AG08395 (cell line): ENCODE measurements around the gene ZFAND2A.
"Not testable (repeated sequence)": the region's sequence is repeated elsewhere in the genome, so short reads cannot be mapped to it uniquely, and the experiment has no call there.

Experiments used
- DNase-seq: peaks from one replicate; pipeline ENCODE4 v3.0.0; 2012; ENCODE audit warnings: mixed read lengths, low spot score

The ZFAND2A gene

DNA sequence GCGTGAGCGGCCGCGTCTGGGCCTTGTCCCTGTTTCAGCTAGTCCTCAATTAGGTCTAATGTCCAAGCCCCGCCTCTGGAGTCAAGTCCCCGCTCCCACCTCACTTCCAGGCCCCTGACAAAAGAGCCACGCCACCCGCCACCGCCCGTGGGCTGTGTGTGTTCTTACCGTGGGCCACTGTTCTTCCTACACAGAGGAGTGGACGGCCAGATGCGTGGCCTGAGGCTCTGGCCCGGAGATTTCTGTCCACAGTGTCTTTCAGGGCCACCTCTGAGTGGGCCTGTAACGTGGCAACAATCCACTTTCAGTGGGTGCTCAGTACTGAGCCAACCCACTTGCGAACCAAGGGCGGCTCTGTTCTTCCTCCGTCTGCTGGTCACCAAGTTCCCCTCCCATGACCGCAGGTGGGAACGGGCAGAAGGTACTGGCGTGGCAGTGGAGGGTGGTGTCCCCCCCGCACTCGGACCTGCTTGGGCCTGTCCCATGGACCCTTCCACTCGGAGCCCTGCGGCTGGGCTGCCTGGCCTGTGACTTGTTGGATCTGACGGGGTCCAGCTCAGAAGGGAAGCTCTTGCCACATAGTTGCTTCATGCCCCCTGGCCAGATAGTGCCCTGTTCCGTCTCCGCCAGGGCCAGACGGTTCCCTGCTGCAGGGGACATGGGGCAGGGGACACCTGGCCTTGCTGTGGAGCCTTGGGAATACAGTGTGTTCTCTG is 15.0 kb upstream of the ZFAND2A start:
- no peak for DNase-seq

DNA sequence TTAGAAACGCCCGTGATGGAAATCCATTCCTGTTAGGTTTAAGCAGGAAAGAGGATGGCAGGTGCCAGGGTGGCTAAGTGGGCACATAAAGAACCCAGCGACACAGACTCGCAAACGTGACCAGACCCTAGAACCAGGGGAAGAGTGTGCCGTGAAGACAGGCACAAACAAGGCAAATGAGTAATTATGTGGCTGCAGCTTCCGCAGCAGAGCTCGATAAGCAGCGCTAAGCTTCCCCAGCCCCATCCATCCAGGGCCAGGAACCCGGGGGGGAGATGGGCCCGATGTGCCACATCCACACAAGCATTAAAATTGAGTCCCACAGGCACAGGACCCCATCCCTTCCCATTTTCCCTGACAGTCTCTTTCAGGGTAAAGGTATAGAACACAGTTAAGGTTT is 14.0 kb upstream of the ZFAND2A start:
- no peak for DNase-seq

DNA sequence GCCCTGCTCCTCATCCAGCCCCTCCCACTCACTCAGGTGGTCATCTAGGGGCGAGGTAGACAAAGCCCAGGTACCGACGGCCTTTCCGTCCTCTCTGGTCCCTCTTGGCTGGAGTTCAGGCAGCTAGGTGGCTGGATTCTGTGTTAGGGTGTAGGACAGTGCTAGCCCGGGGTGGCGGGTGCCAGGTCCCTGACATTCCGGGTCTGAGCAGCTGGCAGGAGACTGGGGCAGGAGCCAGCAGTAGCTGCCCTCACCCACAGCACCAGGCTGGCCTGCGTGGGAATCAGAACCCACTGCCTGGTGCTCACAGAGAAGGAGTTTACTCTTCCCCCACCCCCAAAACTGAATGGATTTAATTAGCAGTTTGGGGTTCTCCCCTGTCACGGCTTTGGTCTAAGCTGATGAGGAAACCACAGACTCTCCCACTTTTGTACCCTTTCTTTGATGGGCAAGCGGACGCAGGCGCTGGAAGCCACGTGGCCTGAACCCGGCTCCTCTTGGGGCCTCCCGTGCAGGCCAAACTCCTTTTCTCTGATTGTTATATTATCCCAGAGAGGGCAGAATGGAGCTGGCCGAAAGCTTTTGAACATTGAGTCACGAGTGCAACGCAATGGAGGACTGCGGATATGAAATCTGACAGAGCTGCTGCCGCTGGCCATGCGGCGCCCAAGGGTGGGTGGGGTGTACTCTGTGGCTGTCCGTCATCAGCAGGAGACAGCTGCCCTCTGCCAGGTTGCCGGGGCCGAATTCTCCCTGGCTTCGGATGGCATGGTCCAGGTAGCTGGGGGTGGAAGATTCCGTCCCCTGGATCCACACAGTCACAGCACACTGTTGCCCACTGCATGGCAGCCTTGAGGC is 12.9 kb upstream of the ZFAND2A start:
- no peak for DNase-seq

DNA sequence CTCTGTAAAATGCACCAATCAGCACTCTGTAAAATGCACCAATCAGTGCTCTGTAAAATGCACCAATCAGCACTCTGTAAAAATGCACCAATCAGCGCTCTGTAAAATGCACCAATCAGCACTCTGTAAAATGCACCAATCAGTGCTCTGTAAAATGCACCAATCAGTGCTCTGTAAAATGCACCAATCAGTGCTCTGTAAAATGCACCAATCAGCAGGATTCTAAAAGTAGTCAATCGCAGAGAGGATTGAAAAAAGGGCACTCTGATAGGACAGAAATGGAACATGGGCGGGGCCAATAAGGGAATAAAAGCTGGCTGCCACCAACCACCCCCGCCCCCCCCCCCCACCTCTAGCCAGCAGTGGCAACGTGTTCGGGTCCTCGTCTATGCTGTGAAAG is 11.5 kb upstream of the ZFAND2A start:
- DNase-seq: not testable (repeated sequence)

DNA sequence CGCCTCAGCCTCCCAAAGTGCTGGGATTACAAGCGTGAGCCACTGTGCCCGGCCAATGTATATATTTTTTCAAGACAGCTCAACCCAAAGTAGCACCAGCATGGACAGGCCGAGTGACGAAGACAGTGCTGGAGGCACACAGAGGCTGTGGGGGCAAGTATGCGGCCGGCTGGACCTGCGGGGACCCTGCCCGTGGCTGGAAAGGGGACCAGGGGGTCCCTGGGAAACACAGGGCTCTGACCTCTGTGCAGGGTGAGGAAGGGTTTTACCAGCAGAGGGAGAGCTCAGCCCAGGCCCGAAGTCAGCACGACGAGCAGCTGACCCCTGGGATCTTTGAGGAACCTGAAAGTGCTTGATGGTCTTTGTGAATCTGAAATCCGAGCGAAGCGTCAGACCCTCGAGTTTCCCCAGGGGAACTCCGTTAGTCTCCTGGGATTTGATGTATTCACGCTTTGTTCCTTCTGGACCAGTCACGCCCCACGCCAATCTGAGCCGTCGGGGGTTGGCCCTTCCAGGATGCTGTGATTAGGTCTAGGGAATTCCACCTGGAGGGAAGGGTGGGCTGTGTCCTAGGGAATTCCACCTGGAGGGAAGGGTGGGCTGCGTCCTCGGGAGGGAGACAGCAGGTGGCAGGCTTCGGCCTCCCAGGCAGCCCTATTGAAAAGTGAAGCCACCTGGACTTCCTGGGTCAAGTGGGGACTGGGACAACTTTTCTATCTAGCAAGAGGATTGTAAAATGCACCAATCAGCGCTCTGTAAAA is 10.9 kb upstream of the ZFAND2A start:
- DNase-seq: no peak

DNA sequence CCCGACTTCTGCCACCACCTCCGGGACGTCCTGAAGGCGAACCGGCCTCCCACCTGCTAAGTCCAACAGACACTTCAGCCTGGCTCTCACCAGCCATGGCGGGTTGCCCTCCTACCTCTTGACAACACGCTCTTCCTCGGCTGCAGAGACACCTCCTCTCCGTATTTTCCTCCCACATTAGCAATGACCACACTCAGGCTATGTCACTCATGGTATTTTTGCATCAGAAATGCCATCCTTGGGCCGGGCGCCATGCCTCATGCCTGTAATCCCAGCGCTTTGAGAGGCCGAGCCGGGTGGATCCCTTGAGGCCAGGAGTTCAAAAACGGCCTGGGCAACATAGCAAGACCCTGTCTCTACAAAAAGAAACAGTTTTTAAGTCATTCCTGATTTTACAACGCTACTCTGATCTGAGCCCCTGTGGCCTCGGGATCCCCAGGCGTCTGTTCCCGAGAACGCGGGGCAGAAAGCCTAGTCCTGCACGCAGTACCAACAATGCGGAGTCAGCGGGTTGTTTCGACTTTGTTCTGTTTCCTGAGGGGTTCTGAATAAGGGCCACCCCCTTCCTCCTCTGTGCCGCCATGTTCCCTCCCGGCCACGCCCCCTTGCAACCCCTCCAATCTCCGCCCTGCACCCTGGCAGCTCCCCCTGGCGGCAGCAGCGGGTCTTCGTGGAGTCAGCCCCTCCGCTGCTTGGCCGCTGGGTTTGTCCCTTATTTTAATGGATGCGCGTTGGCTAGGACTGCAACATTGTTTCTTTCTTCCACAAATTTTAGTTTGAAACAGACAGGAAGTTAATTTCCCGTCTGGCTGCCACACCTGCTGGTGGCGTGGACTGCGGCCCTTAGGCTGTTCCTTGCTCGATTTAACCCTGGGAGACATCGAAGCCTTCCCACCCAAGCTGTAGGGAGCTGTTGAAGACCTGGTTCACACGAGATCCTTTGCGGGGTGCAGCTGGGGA is 9.7 kb upstream of the ZFAND2A start:
- DNase-seq: peak; percentile 72

DNA sequence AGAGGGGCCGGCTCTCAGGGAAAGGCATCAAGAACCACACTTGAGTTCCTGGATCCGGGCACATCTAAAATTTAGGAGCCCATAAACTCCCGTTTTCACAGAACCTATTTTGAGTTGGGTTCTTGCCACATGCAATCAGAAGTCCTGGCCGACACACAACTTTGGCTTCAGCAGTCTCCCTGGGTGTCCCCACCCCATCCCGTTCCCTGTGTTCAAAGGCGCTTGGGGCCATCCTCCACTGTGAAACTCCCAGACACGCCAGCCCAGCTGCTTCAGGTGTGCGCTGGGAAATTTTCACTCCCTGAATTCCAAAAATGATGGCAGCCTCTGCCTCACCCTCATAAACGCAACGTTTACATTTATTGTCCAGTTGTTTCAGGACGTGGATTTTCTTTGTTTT is 8.4 kb upstream of the ZFAND2A start:
- DNase-seq: no peak

DNA sequence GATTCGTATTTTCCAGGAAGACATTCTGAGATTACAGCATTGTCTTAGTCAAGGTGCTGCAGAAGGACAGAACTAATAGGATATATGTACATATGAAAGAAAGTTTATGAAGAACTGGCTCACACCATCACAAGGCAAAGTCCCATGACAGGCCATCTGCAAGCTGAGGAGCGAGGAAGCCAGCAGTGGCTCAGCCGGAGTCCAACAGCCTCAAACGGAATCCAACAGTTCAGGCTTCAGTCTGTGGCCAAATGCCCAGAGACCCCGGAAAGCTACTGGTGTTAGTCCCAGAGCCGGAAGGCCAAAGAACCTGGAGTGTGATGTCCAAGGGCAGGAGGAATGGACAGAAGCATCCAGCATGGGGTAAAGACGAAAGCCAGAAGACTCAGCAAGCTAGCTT is 4.4 kb upstream of the ZFAND2A start:
- no peak for DNase-seq

DNA sequence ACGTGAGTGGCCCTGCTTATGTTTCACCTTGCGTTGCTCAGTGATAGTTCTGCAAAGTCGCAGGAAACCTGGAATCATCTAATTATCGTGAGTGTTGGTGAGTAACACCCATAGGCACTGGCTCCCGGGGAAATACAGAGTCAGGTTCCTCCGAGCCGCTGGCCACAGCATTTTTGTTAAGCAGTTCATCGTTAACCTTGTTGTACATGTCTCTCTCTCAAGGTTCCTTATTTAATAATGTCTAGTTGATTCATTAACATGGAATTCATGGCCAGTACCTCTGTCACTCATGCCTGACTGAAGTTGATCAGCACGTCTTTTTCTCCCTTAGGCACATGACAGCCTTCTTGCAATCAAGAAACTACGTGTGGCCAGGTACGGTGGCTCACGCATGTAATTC is 3.1 kb upstream of the ZFAND2A start:
- no peak for DNase-seq

DNA sequence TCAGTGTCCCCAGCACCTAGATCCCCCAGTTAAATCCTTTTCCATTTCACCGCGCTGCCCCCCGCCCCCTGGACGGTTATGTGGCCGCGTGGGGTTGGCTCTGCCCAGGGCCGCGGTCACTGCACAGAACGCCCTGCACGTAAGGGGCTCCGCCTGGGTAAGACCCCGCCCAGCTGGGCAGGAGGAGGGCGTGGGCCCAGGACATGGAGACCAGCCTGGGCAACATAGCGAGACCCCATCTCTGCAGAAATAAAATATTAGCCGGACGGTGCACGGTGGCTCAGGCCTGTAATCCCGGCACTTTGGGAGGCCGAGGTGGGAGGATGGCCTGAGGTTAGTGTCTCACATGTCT is 650 bp upstream of the ZFAND2A start:
- DNase-seq: peak; percentile 33

DNA sequence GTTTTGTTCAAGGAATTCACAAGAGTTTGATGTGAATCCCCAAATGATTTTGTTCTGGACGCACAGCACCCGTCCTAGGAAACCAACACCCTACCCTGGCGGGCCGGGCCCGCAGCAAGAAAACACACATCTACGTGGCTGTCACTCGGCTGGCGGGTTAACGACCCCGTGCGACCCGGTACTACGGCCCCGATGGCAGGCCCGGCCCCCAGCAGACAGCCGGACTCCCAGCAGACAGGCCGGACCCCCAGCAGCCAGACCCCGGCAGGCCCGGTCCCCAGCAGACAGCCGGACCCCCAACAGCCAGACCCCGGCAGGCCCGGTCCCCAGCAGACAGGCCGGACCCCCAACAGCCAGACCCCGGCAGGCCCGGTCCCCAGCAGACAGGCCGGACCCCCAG is 765 bp downstream of the ZFAND2A start:
- DNase-seq: not testable (repeated sequence)

DNA sequence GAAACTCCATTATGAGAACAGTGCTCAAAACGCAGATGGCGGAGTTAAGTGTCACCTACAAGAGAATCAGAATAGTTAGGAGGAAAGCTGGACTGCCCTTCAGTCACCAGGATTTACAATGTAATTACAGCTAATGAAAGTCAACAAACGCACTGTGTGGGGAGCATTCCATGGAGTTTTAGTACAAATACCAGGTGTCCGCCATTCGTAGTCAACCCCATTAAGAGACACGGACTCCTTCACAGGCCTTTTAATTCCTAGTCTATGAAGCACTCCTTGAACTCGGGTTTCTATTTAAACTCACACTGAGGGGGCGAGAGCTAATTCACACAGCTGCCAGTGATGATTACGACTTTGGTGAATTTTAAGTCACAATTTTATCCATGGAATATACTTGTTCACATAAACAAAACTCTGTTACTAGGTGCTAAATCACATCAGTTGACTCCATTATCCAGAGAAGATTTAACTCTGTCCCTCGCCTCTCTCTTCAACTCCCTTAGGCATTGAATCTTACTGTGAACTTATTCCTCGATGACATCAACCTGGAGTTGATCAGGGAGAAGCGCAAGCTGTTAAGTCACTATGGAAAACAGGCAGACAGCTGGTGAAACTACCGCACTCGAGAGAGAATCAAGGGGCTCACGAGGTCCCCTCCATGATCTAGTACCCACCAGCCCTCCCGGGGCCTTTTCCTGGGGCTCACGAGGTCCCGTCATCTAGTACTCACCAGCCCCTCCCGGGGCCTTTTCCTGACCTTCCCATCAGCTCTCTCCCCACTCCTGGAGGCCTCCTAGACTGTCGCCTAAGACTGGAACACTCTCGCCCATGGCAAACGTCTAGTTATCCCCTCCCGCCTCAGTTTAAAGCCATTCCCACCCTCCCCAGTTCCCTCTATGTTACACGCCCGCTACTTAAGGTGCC is 1.5 kb downstream of the ZFAND2A start:
- DNase-seq: no peak

DNA sequence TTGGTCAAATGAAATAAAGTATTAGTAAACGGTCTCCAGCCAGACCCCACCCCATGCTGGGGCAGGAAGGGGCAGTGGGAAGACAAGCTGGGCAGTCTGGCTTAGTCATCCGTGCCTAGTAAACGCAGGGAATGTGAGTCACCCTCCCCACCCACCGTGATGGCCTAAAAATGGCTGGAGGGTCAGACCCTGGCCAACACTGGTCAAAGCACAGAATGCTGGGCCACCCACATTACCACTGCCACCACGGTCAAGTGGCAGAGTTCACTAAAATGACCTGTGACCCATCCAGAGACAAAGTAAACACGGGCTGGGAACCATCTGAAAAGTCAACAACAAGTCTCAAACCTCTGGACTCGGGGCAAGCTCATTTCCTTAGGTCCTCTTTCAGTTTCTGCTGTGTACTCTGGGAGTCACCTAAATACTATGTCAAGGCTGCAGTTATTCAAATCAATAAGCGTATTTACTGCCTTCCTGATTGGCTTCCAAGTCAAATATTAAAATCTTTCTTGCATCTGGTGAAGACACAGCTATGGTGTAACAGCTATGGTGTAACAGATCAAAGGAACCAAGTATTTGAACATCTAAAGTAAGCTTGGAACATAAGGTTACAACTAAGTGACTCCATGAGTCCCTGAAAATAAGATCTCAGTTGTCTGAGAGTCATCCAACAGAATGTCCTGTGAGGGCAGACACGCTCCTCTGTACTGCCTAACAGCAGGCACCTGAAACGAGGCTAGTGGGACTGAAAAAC is 3.0 kb downstream of the ZFAND2A start:
- DNase-seq: no peak

DNA sequence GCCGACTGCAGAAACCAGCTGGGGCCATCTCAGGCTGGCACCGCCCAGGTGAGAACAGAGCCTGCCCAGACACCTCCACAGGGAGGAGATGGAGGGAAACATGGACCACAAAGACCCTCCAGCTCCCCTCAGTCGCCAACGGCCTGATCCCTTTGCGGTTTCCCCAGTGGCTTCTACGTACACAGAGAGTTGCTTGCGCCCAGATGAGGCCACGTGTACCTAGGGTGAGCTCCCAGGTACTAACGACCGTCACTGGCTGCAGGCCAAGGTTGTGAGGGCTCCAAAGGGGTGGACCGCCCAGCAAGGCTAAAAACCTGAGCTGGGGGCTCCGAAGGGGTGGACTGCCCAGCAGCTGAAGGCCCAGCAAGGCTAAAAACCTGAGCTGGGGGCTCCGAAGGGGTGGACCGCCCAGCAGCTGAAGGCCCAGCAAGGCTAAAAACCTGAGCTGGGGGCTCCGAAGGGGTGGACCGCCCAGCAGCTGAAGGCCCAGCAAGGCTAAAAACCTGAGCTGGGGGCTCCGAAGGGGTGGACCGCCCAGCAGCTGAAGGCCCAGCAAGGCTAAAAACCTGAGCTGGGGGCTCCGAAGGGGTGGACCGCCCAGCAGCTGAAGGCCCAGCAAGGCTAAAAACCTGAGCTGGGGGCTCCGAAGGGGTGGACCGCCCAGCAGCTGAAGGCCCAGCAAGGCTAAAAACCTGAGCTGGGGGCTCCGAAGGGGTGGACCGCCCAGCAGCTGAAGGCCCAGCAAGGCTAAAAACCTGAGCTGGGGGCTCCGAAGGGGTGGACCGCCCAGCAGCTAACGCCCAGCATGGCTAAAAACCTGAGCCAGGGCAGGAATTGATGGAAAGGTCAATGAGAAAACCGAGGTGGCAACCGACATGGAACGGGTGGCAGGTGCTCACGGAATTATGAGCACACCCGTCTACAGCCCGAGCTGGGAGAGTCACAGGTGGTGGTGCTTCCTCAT is 3.9 kb downstream of the ZFAND2A start:
- not testable (repeated sequence) for DNase-seq

DNA sequence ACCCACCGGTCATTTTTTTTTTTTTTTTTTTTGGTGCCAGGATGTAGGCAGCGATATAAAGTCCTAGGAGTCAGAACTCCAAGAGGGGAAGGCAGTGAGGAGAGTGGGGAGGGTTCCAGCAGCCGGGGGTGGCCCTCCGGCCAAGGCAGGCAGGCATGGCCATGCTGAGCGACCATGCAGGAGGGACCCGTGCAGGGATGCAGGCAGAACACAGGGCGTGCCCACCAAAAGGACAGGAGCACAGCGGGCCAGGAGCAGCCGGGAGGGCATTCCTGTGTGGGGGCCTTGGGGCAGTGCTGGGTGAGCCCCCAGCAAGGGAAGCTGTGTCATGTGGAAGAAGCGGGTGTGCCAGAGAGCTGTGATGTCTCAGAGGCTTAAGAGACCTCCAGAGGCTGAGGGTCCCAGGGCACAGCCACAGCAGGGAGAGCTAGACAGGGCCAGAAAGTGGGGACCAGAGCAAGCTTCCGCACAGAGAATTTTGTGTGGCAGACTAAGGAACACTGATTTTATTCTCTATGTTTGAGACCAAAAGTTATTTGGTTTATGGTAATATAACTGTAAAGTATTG is 5.7 kb downstream of the ZFAND2A start:
- no peak for DNase-seq

DNA sequence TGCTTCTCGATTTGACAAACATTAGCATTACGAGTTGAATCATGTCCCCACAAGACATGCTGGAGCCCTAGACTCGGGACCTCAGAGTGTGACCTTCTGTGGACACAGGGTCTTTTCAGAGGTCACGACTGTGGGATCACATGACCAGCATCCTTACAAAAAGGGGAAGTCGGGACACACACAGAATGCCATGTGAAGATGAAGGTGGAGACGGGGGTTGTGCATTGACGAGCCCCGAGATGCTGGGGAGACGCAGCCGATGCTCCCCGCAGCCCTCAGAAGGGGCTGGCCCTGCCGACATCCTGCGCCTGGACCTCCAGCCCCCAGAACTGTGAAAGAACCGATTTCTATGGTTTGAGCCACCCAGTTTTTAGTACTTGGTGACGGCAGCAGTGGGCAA is 7.5 kb downstream of the ZFAND2A start:
- DNase-seq: no peak

DNA sequence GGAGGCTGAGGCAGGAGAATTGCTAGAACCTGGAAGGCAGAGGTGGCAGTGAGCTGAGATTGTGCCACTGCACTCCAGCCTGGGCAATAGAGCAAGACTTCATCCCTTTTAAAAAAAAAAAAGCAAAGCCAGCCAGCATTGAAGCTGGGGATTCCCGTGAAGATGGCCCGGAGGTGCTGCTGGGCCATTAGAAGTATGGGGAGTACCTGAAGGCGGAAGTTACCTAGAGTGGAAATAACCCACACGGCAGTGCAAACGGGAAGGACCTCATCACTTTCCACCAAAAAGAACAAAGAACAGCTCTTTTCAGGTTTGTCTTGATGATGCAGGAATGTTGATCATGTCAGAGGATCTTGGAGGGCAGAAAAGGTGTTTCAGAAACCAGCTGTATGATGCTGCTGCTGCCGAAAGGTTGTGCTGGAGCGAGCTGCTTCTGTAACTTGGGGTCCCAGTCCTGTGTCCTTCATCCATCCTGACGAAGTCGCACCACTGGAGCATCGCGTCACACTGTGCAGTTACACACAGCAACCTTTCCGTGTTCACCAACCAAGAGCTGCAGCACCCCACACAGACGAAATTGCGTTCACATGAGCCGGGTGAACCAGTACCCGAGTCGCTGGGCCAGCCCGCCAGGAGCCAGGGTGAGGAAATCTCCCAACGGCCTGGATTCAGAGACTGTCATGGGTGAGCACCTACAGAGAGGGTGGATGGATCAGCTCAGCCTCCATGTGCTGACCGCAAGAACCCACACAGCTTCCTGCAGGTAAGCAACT is 8.2 kb downstream of the ZFAND2A start:
- no peak for DNase-seq

DNA sequence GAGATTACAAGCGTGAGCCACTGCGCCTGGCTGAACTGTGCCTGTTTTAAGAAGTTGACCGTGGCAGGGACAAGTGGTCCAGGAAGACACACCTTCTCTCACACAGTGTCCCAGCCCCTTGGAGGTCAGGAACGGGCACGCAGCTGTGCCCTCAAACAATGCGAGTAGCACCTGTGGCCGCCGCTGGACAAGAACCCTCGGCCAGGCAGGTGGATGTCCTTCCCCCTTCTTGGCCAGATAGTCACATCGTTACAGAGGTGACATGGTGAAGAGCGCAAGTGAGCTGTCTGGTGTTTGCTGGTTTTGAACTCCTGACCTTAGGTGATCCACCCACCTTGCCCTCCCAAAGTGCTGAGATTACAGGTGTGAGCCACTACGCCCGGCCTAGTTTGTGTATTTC is 8.8 kb downstream of the ZFAND2A start:
- no peak for DNase-seq
